K562 (cell line): Measurements from ENCODE around the gene ZNG1C. TPM values are rescaled to one million over a fixed set of nuclear protein-coding genes. Genes with fewer than 3 reads are reported as not detected.
"Not testable (repeated sequence)": the region's sequence is repeated elsewhere in the genome, so short reads cannot be mapped to it uniquely, and the experiment has no call there.

Experiments used
- ATAC-seq: fragments of 200-7000 bp; cut with Tn5 transposase; 3 replicates; pipeline ENCODE4 v1.9.1; 2020; ENCODE audit warnings: moderate library complexity
- BruUV-seq: library from RNA; stranded (reverse); fragments of 400-500 nt; replicated peaks from 2 replicates; lab custom pipeline; 2021; lab: Mats Ljungman, UMichigan
- CTCF ChIA-PET: fragments of 300-600 bp; formaldehyde crosslinking; extraction: SDS; loops from one replicate; lab custom pipeline; 2021; ENCODE audit warnings: low intra/inter-chr PET ratio; lab: Yijun Ruan, JAX
- POLR2A ChIA-PET: fragments of 300-600, 350-650 bp; sonication (Branson Sonifier 250); formaldehyde crosslinking; extraction: SDS; loops from one replicate; lab custom pipeline; 2021; ENCODE audit warnings: antibody characterized with exemption, inconsistent platforms; lab: Yijun Ruan, JAX
- DNase-seq, 4 experiments: peaks; one replicate each; pipeline versions ENCODE4 v3.0.0 to v3.0.0-alpha.2; 2011 to 2018; ENCODE audit warnings: low spot score in 3 of 4, mixed read lengths in 3 of 4; ENCODE audit errors: extremely low read depth in 1 of 4
- FAIRE-seq: peaks from 2 replicates; lab custom pipeline; 2011; peaks lifted over from hg19 to GRCh38; lab: Jason Lieb, UNC
- H2AFZ ChIP-seq: 2 replicates; pipeline ENCODE4 v1.6.0; 2011; ENCODE audit warnings: low read depth, low read length, control low read depth, inconsistent platforms
- H3K27ac ChIP-seq: fragments of 200-600 bp; 3 replicates; pipeline ENCODE4 v1.8.0; 2011; ENCODE audit warnings: low read depth, mild to moderate bottlenecking, control low read depth, inconsistent platforms, low read length, moderate library complexity, mixed read lengths; ENCODE audit errors: extremely low read depth
- H3K27me3 ChIP-seq, 2 experiments: fragments of 300-600 bp in 1 of 2; 2 replicates in 1 of 2; 3 replicates in 1 of 2; pipeline versions ENCODE4 v1.6.0 to v1.8.0; 2011; ENCODE audit warnings: inconsistent platforms in 2 of 2, low read length in 2 of 2, mild to moderate bottlenecking in 1 of 2, mixed read lengths in 1 of 2, moderate library complexity in 1 of 2; ENCODE audit not compliant: control insufficient read depth in 2 of 2, insufficient read depth in 2 of 2
- H3K36me3 ChIP-seq: fragments of 300-600 bp; 3 replicates; pipeline ENCODE4 v1.8.0; 2011; ENCODE audit warnings: mild to moderate bottlenecking, low read length, inconsistent platforms; ENCODE audit not compliant: control insufficient read depth, insufficient read depth
- H3K4me1 ChIP-seq, 2 experiments: fragments of 200-600 bp in 1 of 2; replicated peaks in 1 of 2; 2 replicates in 1 of 2; 3 replicates in 1 of 2; pipeline versions ENCODE4 v1.5.1 to v1.8.0; 2011; ENCODE audit warnings: inconsistent platforms in 2 of 2, low read length in 2 of 2, mild to moderate bottlenecking in 1 of 2, mixed read lengths in 1 of 2, moderate library complexity in 1 of 2; ENCODE audit not compliant: control insufficient read depth in 2 of 2, insufficient read depth in 2 of 2
- H3K4me2 ChIP-seq: 2 replicates; pipeline ENCODE4 v1.6.1; 2011; ENCODE audit warnings: low read length, control low read depth, inconsistent platforms, mixed read lengths; ENCODE audit not compliant: insufficient read depth
- H3K4me3 ChIP-seq: fragments of 200-600 bp; sonication (generic), shearing (Covaris generic); 2 replicates; pipeline ENCODE4 v1.5.1; 2016; ENCODE audit warnings: control low read depth, inconsistent platforms
- H3K79me2 ChIP-seq: fragments of 200-600 bp; 3 replicates; pipeline ENCODE4 v1.8.0; 2011; ENCODE audit warnings: low read length, inconsistent platforms; ENCODE audit not compliant: control insufficient read depth, insufficient read depth
- H3K9ac ChIP-seq, 2 experiments: 2 replicates each; pipeline versions ENCODE4 v1.6.0 to v1.6.1; 2011; ENCODE audit warnings: low read depth in 2 of 2, low read length in 2 of 2, control low read depth in 1 of 2, inconsistent platforms in 1 of 2, mild to moderate bottlenecking in 1 of 2, mixed read lengths in 1 of 2; ENCODE audit not compliant: insufficient read depth in 1 of 2
- H3K9me1 ChIP-seq: one replicate; pipeline ENCODE4 v1.6.0; 2011; ENCODE audit warnings: inconsistent platforms, mild to moderate bottlenecking, low read length, moderate library complexity; ENCODE audit not compliant: control insufficient read depth, insufficient read depth
- H3K9me3 ChIP-seq: replicated peaks from 2 replicates; pipeline ENCODE4 v1.5.1; 2011; ENCODE audit warnings: low read depth, low read length, inconsistent platforms; ENCODE audit not compliant: control insufficient read depth, insufficient read depth
- H4K20me1 ChIP-seq: replicated peaks from 2 replicates; pipeline ENCODE4 v1.6.1; 2011; ENCODE audit warnings: low read length, inconsistent platforms, mixed read lengths; ENCODE audit not compliant: control insufficient read depth, insufficient read depth
- WGBS: fragments of 100-300 bp; shearing (Covaris generic); methylation state at CpG from one replicate; pipeline ENCODE4 v1.1.6; 2016; ENCODE audit warnings: low coverage, mixed read lengths; ENCODE audit not compliant: insufficient coverage; ENCODE audit errors: missing lambda C conversion rate; 5-methylcytosine and 5-hydroxymethylcytosine counted together
- in situ Hi-C: fragments of 300-500 bp; cut with MboI; formaldehyde crosslinking; loops from 4 replicates; pipeline ENCODE4 v1.15.0; 2018; ENCODE audit warnings: inconsistent platforms, mixed read lengths
- intact Hi-C: fragments of 100-400 bp; cut with micrococcal nuclease; formaldehyde crosslinking; loops from 2 replicates; pipeline ENCODE4 v1.14.2; 2022
- polyA plus RNA-seq, 8 experiments: library from polyadenylated mRNA; depleted of rRNA in 4 of 8; stranded (reverse) in 5 of 8; unstranded in 3 of 8; fragments of >200 nt; fragmentation: Nextera tagmentation in 2 of 8; fragmentation: Illumina TruSeq in 1 of 8; extraction: Ambion mirVana in 2 of 8; extraction: Trizol in 1 of 8; gene quantifications; 2 replicates each; pipeline versions ENCODE4 v1.2.1 to v1.2.3, GENCODE V29; 2011 to 2014; ENCODE audit warnings: inconsistent platforms in 1 of 8, missing spikeins in 1 of 8
- total RNA-seq, 7 experiments: library from RNA; depleted of rRNA in 6 of 7; stranded (reverse); fragments of >200 nt in 6 of 7; fragmentation: Illumina TruSeq in 2 of 7; extraction: Trizol in 2 of 7; gene quantifications; 2 replicates each; pipeline versions ENCODE4 v1.2.1 to v1.2.3, GENCODE V29; 2011 to 2021; ENCODE audit warnings: low replicate concordance in 1 of 7

ZNG1C gene
- total and polyA plus RNA-seq, 9 of the 15 experiments (the other 6 are each of a cell fraction or from before 2014, with no cell fraction given): 23.8 to 135 (median 65.0) TPM

DNA sequence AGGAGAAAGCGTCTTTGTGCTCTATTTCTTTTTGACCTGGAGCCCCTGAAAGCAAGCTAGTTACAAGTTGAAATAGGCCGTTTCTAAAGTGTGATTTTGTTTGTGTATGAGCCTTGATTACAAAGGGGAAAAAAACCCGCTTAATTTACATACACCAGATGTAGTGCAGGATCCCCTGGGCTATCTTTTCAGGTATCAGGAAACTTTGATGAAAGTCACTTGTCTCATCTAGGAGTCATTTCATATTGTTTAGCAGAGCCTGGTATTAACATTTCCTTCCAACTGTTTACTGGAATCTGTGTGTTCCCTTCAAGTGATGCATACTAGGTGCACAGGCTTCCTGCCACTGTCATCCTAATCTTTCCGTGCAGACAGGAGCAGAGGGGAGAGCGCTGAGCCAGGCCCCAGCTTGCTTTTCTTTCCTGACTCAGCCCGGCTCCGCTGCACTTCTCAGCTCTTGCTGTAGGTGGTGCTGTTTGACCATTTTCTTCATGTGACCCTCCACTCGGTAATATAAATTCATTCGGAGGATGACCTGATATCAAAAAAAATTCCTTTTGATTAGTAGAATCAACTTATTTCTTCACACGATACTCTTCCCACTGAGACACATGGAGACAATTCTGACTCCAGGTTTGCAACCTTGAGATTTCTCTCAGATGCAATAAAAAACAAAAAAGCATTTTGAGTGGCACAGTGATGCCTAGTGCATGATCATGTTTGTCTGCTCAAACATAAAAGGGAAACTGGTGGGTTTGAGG, 100.7 kb downstream of the ZNG1C start:
- intact Hi-C loops, H3K9me3 ChIP-seq, CTCF ChIA-PET, H3K36me3 ChIP-seq, H3K27me3 ChIP-seq, H3K4me1 ChIP-seq, POLR2A ChIA-PET, H3K9ac ChIP-seq, H3K4me3 ChIP-seq, H3K4me2 ChIP-seq, H2AFZ ChIP-seq, DNase-seq, H3K27ac ChIP-seq, BruUV-seq, FAIRE-seq, H4K20me1 ChIP-seq, H3K79me2 ChIP-seq, H3K9me1 ChIP-seq: not testable (repeated sequence)
- in situ Hi-C loops: loop anchor here (25.0 kb wide), 1 partner anchor 220 kb away; no protein-coding TSS in a partner anchor
- 5% methylated on average over 3 of the region's 10 CpGs for WGBS
- ATAC-seq: peak; percentile 93

GRCh38 chr9:68343242-68343641, 101.5 kb downstream of the ZNG1C start:
- H3K9me1 ChIP-seq, DNase-seq, H3K27me3 ChIP-seq, FAIRE-seq, H3K4me1 ChIP-seq, H3K79me2 ChIP-seq, BruUV-seq, POLR2A ChIA-PET, H2AFZ ChIP-seq, H3K4me3 ChIP-seq, H3K4me2 ChIP-seq, H3K9ac ChIP-seq, H3K9me3 ChIP-seq, CTCF ChIA-PET, H3K36me3 ChIP-seq, intact Hi-C loops, ATAC-seq, H3K27ac ChIP-seq, H4K20me1 ChIP-seq: not testable (repeated sequence)
- 17% methylated on average over 2 of the region's 4 CpGs for WGBS
- in situ Hi-C loops: loop anchor here (25.0 kb wide), 1 partner anchor 219 kb away; no protein-coding TSS in a partner anchor

DNA sequence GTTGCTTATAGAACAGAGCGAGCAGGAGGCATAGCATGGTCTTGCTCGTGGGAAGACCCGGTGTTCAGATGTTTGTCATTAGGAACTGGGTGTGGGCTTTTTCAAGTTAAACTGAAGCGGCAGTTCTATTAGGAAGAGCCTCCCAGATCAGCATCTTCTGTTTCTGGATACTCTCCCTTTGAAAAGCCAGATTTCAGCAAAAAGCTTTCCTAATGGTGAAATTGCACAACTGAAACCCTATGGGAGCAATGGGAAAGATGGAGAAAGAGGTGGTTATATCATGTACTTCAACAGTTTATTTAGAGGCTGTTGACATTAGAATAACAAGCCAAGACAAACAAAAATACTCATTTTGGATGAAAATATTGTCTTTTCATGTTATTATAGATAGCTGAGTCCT, 102.2 kb downstream of the ZNG1C start:
- in situ Hi-C loops: loop anchor here (25.0 kb wide), 1 partner anchor 218 kb away; no protein-coding TSS in a partner anchor
- DNase-seq, H3K27me3 ChIP-seq, H2AFZ ChIP-seq, H4K20me1 ChIP-seq, H3K27ac ChIP-seq, BruUV-seq, H3K4me2 ChIP-seq, H3K9me3 ChIP-seq, H3K4me3 ChIP-seq, H3K79me2 ChIP-seq, CTCF ChIA-PET, ATAC-seq, H3K9me1 ChIP-seq, H3K4me1 ChIP-seq, POLR2A ChIA-PET, H3K36me3 ChIP-seq, FAIRE-seq, intact Hi-C loops, H3K9ac ChIP-seq: not testable (repeated sequence)
- WGBS: 0% methylated on average over 1 of the region's 4 CpGs
